Osteocyte (in vitro differentiated cells): ENCODE results near the gene KISS1. TPM values are rescaled to one million over a fixed set of nuclear protein-coding genes. Genes with fewer than 3 reads are reported as not detected.

ENCODE experiments used
- DNase-seq: peaks from one replicate; pipeline ENCODE4 v3.0.0; 2021; ENCODE audit warnings: mixed read lengths; ENCODE audit not compliant: unreplicated experiment; ENCODE audit errors: extremely low spot score
- H3K27ac Mint-ChIP-seq: one replicate; pipeline ENCODE4 v1.8.0; 2021; ENCODE audit warnings: mild to moderate bottlenecking, mixed read lengths; ENCODE audit not compliant: unreplicated experiment
- H3K27me3 Mint-ChIP-seq: one replicate; pipeline ENCODE4 v1.8.0; 2021; ENCODE audit warnings: mixed read lengths; ENCODE audit not compliant: unreplicated experiment
- H3K36me3 Mint-ChIP-seq: one replicate; pipeline ENCODE4 v1.8.0; 2021; ENCODE audit warnings: mixed read lengths; ENCODE audit not compliant: unreplicated experiment
- H3K4me1 Mint-ChIP-seq: one replicate; pipeline ENCODE4 v1.8.0; 2021; ENCODE audit warnings: mixed read lengths; ENCODE audit not compliant: unreplicated experiment
- H3K4me3 Mint-ChIP-seq: one replicate; pipeline ENCODE4 v1.8.0; 2021; ENCODE audit warnings: mild to moderate bottlenecking, moderate library complexity, mixed read lengths; ENCODE audit not compliant: unreplicated experiment
- H3K9me3 Mint-ChIP-seq: one replicate; pipeline ENCODE4 v1.8.0; 2021; ENCODE audit warnings: mixed read lengths; ENCODE audit not compliant: unreplicated experiment
- CTCF ChIP-seq: fragments of 200-600 bp; sonication (generic); IDR thresholded peaks from 2 replicates; pipeline ENCODE4 v1.5.0; 2021; ENCODE audit warnings: antibody characterized with exemption, mild to moderate bottlenecking, moderate library complexity
- total RNA-seq: library from RNA; stranded (reverse); gene quantifications from 2 replicates; pipeline ENCODE4 v1.2.1, GENCODE V29; 2021

Gene KISS1
- total RNA-seq, 1 donor from 2014 or later, result not detected

- no peak for TF ChIP-seq CTCF
- H3K27me3 Mint-ChIP-seq, result peaks cover 51% of the 10 kb centered on the region
- no peaks in the 10 kb centered on the region for H3K36me3 Mint-ChIP-seq
- no peak for DNase-seq
- no peaks in the 10 kb centered on the region for H3K4me1 Mint-ChIP-seq
- no peak overlapping the region for H3K27ac Mint-ChIP-seq
- H3K9me3 Mint-ChIP-seq, result no peaks in the 10 kb centered on the region
- no peak overlapping the region for H3K4me3 Mint-ChIP-seq
Measured at GRCh38 chr1:204202481-204202880, 6.2 kb upstream of the KISS1 start.

GRCh38 chr1:204201348-204202040, 5.2 kb upstream of the KISS1 start:
- Mint-ChIP-seq H3K4me1 (peaks cover 2% of the 10 kb centered on the region), H3K4me3 (no peak overlapping the region), H3K36me3 (no peaks in the 10 kb centered on the region), H3K27me3 (peaks cover 45% of the 10 kb centered on the region), H3K9me3 (no peaks in the 10 kb centered on the region), H3K27ac (no peak overlapping the region)
- no peak for DNase-seq
- TF ChIP-seq CTCF, result no peak

- H3K27ac Mint-ChIP-seq, result no peak overlapping the region
- no peak for TF ChIP-seq CTCF
- H3K4me1 Mint-ChIP-seq, result peaks cover 11% of the 10 kb centered on the region
- H3K9me3 Mint-ChIP-seq, result no peaks in the 10 kb centered on the region
- H3K27me3 Mint-ChIP-seq, result peaks cover 26% of the 10 kb centered on the region
- H3K4me3 Mint-ChIP-seq, result no peak overlapping the region
- no peak for DNase-seq
- no peaks in the 10 kb centered on the region for H3K36me3 Mint-ChIP-seq
Measured at GRCh38 chr1:204199579-204199978, 3.3 kb upstream of the KISS1 start.

GRCh38 chr1:204198348-204199340, 2.4 kb upstream of the KISS1 start:
- Mint-ChIP-seq H3K36me3 (no peaks in the 10 kb centered on the region), H3K4me3 (no peak overlapping the region), H3K4me1 (peaks cover 11% of the 10 kb centered on the region), H3K9me3 (no peaks in the 10 kb centered on the region), H3K27me3 (peaks cover 18% of the 10 kb centered on the region), H3K27ac (no peak overlapping the region)
- no peak for DNase-seq
- no peak for TF ChIP-seq CTCF

GRCh38 chr1:204197068-204197467, 777 bp upstream of the KISS1 start:
- Mint-ChIP-seq H3K4me1 (peaks cover 11% of the 10 kb centered on the region), H3K4me3 (no peak overlapping the region), H3K9me3 (no peaks in the 10 kb centered on the region), H3K27me3 (peaks cover 19% of the 10 kb centered on the region), H3K27ac (no peak overlapping the region), H3K36me3 (no peaks in the 10 kb centered on the region)
- TF ChIP-seq CTCF, result no peak
- DNase-seq, result no peak
